ENCODE data around the gene ZNF678.

- TF ChIP-seq CTCF (IDR thresholded peaks at IDR 0.05) (no peak), EP300 (IDR thresholded peaks at IDR 0.05) (no peak), POLR2AphosphoS5 (IDR thresholded peaks at IDR 0.05) (no peak)
Observed at GRCh38 chr1:227518876-227519275, 44.5 kb upstream of the ZNF678 start.
